Stimulated activated CD4-positive, alpha-beta T cell treated with anti-CD3 and anti-CD28 coated beads, TNF-alpha, amount 100 ng/mL, for 1 hour (primary cell): ENCODE data around the gene SBF1.
A peak's percentile ranks its signal among the peaks of the same experiment; 100 is the strongest.

ENCODE experiments used
- DNase-seq, 3 donors: peaks; one replicate each; pipeline ENCODE4 v3.0.0-alpha.2; 2020; ENCODE audit warnings: low read depth in 3 of 3, low spot score in 1 of 3

Gene SBF1

DNA sequence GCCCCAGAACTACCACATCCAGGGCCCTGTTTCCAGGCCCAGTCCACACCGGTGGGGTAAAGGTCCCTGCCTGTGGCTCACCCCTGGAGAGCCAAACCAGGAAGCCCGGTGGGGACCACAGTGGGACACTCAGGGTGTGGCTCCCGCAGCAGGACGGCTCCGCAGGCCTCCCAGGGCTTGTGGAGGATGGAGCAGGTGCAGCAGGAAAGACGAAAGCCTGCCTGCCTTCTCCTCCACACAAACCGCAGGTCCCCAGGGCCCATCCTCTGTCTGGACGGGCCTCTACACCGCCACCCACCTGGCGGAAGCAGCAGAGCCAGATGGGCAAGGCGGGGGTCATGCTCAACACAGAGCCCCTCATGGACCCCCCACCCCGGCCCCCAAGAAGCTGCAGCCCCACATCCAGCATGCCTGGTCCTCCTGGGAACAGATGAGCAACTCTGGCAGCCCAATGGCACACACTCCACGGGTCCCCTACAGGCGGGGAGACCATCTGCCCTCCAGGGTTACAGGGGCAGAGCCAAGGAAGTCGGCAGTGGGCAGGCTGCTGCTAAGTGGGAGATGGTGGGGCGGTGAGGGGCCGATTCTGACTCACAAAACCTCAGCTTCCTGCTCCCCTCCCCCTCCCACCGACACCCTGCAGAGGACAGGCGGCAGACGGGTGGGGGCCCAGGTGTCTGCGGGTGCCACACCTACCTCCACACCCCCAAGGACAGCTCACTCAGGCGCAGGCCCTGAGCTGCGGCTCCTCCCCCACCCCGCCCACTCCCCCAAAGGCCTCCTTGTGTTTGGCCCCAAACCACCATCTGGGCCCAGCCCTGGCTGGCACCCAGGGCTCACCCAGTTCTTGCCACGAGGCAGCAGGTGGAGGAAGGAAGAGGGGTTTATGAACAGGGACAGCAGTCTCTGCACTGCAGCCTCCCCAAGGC lies 5.2 kb downstream of the SBF1 start:
- peak; percentile 80 to 98 (median 93) for DNase-seq

DNA sequence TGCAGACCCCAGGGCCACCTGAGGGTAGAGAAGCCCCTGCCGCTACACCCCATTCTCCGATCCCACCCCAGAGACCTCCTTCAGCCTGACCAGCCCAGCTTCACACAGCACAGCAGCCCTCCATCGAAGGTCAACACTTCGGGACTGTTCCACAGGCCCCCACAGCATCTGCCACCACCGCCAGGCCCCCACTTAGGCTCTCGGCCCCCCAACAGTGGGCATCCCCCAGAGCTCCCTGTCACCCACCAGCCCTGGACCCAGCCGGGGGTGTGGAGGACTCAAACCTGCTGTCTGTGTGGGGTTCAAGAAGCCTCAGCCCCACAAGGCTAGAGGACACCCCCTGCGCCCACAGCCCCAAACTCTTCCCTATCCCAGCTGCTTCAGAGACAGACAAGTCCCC lies 6.2 kb downstream of the SBF1 start:
- DNase-seq: no peak

DNA sequence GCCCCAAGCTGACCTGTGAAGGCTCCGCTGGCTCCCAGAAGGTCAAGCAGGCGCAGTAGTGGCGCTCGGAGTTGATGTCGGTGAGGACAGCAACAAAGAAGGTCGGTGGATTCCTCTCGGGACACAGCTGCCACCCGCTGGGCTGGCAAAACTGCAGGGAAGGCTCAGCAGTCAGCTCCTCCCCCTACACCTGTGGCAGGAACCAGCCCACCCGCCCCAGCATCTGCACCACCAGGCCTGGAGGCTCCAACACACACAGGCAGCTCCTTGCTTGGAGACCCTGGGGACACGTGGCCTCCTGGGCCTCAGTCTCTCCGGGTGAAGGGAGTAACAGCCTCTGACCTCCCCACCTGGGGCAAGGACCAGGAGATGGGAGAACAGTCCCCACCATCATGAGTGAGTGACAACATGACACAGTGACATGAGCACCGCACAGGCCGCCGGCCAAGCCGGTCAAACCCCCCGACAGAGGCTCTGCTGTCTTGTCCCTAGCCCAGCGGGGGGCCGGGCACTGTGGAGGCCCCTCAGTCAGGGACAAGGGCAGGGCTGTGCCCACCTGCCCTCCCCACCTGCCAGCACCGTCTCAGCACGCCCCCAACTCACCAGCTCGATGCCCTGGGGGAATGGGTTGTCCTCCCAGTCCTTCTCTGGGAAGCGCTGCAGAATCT lies 6.9 kb downstream of the SBF1 start:
- no peak for DNase-seq

DNA sequence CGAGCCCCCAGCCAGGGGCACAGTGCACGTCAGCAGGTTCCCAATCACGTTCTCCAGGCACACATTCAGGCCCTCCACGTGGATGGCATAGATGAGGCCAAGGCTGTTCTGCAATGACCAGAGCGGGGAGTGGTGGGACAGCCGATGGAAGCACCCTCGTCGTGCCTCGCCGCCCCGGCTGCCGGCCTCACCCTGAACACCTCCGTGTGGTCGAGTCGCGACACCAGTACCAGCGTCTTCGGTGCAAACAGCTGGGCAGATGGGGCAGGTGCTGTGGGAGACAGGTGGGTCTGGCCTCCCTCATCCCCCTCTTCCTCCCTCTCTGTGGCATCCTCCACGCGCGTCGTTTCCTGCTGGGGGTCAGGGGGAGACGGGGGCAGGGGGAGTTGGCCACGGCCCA lies 7.5 kb downstream of the SBF1 start:
- DNase-seq: no peak

DNA sequence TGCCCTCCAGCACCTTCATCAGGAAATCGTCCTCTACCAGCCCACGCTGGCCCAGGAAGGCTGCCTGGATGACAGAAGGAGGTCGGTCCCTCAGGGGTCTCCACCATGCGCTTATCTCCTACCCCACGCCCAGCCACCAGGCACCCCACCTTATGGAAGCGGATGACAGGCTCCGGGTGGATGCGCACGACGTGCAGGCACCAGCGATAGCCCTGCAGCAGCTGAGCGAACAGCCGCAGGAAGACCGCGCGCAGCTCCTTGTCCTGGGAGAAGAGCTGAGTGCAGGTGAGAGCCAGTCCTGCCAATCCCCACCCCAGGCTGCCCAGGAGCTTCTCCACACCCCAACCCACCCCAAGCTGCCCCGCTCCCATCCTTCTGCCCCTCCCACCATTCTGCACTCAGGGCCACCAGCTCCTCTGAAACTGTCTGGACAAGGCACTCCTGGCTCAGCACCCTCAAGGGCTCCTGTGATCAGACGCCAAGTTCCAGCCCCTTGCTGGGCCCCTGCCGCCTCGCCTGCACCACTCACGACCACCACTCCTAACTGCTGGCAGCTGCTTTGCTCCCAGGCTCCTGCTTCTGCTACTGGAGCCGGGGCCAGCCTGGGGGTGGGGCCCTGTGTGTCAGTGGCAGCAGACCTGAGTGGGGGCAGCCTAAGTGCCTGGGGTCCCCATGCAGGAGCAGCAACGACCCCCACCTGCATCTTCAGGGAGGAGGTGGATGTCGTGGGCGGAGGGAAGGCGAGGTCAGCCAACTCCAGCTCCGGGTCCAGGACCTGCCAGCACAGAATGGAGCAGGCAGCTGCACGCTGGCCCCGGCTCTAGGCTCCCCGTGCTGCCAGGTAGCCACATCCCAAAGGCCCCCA lies 9.5 kb downstream of the SBF1 start:
- DNase-seq: no peak

DNA sequence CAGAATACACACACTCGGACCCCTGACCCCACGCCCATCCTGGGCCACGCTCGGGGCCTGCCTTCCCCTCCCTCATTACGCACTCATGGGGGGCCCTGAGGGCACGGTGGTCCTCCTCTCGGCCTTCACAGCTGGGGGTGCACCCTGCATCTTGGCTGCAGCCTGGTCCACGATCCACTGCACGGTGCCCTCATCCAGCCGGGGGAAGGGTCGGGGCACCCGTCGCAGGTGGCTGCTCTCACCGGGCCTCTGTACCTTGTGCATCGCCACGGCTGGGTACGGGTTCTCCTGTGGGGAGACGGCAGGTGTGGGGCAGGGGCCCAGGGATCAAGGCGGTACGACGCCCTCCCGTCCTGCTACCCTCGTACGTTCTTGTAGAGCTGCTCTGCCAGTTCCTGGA lies 10.4 kb downstream of the SBF1 start:
- DNase-seq: no peak

DNA sequence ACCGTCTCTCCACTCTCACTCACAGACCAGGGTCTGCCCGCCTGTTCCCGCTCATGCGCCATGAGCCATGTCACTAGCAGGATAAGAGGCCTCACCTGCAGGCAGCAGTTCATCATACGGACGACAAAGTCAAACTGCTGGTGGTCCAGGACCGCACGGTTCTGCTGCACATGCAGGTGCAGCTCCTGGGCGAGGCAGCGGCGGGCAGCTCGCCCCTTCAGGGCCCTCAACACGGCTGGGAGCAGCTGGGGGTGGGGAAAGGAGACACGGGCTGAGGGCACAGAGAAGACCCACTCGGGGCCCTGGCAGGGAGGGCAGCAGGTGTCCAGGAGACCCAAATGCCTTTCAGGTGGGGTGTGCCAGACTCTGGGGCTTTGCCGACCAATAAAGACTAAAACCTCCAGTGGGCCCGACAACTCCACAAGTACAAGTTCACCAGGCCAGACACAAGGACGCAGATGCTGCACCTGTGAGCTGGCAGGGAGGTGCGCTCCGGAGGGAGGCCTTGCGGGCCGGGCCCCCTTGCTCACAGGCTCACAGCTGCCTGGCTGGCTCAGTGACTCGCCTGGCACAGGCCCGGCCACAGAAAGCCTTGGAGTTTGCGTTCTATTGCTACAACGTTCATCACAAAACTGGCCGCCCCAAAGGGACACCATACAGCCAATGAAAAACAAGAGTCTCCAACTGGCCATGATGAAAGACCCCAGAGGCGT lies 11.5 kb downstream of the SBF1 start:
- DNase-seq: no peak

DNA sequence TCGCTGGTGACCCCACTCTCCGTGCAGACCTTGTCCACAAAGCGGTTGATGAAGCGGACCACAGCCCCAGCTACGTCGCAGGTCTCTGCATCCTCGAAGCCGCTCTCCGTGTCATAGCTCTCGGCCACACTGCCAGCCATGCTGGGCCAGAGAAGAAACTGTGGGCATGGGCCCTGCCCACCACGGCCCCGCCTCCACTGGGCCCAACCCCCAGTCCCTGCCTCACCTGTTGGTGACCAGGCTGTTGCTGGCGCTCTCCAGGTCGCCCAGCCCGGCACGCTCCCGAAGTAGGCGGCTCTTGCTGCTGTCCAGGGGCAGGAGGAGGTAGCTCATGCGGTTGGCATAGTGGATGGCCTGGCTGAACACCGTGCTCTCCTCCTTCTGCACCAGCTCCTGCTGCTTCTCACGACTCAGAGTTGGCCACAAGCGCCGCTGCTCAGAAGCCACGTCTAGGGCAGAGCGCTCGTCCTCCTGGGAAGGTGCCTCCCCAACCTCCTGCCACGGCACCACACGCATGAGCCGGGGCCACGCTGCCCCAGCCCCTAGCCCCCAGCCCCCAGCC lies 12.8 kb downstream of the SBF1 start:
- DNase-seq: no peak

DNA sequence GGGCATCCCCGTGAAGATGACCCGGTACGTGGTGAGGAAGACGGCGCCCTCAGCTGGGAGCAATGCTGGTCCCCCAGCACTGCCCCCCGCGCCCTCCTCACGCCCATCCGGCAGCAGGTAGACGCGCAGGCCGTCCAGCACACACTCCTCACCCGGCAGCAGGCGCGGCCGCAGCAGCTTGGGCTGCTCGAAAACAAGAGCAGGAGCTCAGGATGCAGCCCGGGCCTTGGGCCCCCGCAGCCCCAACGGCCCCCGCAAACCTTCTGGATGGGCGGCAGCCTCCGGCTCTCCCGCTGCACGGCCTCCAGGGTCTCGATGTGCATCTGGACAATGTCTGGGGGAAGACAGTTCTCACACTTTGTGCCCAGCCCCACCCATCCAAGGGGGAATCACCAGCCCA lies 13.3 kb downstream of the SBF1 start:
- no peak for DNase-seq

DNA sequence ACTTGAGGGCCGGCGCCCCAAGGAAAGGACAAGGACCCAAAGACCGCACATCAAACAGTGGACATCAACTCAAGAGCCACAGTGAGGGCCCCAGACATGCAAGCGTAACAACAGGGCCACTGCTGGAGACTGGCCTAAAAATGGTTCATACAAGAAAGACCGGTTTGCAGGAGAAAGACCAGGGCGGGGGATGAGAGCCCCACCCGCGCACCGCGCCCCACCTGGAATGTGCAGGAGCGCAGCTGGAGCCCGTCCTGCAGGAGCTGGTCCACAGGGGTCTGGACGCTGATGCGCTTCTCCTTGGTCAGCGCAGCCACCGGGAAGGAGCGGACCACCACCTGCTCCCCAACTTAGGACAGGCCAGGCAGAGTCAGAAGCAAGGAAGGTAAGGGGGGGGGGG lies 13.9 kb downstream of the SBF1 start:
- no peak for DNase-seq

DNA sequence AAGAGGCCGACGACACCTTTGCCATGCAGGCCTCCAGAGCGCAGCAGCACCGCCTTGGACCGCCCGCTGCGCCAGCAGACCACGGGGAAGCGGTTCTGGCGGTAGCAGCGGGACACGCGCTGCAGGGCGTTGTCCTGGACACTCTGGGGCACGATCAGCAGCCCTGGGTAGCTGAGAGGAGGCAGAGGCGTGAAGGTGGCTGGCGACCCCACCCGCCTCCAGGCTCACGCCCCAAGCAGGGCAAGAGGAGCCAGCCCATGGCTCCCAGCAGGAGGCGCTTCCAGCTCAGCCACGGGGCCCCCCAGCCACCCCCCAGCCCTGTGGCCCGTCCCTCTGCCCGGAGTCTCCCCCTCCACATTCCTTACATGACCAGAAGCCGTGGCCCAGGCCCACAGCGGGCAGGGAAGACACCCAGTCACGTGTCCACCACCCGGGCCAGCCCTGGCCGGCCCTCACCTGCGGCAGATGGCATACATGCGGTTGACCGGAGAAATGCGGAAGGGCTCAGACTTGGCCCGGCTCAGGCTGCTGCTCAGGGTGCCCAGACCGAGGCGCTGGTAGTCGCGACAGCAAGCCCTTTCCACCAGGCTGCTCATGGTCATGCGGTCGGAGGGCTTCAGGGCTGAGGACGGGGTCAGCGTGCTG lies 15.2 kb downstream of the SBF1 start:
- DNase-seq: no peak

DNA sequence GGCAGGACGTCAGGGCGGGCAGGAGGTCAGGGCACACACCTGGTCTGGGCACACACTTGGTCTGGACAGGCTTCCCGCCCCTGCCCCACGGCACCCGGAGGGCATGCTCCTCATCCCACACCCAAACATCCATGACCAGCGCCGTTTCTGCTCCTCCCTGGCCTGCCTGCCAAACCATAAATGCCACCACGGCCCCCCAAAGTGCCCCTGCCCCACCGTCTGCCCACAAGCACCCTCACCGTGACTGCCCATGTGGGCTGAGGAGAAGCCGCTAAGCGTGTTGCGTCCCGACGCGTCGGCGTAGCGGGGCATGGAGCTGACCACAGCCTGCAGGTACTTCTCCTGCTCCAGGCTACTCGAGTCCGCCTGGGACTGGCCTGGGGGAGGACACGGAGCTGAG lies 15.8 kb downstream of the SBF1 start:
- DNase-seq: no peak

DNA sequence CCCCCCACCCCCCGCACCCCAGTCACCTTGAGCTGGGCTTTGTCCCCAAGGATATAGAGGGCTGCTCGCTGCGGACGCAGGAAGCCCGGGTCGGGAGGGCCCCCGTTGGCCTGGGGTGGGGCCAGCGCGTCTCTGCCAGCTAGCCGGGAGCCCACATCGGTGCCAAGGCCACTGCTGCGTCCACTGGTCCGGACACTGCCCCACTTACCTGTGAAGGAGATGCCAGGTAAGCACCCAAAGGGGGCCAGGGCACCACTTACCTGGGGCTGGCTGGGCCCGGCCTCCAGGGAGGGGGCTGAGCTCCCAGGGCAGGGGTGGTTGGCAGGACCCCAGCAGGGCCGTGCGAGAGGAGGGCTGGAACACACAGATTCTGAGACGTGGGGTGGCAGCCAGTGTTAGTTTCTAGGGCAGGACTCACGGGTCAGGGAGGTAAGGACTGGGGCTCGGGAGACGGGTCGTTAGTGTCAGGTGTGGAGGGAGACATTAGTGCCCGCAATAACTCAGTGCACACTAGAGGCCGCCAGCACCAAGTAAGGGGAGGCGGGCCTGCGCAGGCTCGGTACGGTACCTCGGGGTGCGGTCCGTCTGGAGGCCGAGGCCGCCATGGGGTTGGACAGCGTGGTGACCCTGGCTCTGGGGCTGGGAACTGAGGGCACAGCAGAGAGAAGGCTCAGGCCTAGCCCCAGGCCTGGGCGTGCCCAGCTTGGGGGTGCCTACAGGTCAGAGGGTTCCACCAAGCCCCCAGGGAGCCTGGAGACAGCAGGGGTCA lies 18.2 kb downstream of the SBF1 start:
- no peak for DNase-seq

DNA sequence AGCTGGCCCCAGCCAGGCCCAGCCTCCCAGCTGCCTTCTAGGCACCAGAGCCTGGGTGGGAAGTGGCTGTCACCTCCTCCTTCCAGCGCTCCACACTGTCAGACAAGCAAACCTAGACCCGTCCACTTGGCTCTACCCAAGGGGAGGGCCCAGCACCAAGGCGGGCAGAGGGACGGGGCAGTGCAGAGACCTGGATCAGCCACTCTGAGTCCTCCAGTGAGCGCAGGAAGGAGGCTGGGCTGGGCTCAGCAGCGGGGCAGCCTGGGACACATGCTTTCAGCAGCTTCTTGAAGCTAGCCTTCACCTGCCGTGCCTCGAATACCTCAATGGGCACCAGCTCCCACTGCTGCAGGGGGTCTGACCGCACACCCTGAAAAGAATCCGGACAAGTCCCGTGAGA lies 18.8 kb downstream of the SBF1 start:
- DNase-seq: no peak

DNA sequence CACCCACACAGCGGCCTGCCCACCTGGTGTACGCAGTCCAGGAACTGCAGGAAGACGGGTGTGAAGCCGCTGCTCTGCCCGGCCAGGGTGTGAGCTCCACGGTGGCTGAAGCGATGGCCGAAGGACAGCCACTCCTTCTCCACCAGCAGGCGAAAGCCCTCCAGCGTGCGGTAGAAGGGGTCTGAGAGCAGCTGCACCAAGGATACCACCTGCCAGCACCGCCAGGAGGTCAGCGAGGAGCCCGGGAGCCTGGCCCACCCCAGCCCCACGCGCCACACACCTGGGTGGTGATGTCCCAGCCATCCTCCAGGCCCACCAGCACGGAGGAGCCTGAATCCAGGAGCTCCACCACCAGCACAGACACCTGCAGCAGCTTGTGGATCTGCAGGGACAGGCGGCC lies 19.6 kb downstream of the SBF1 start:
- DNase-seq: no peak

DNA sequence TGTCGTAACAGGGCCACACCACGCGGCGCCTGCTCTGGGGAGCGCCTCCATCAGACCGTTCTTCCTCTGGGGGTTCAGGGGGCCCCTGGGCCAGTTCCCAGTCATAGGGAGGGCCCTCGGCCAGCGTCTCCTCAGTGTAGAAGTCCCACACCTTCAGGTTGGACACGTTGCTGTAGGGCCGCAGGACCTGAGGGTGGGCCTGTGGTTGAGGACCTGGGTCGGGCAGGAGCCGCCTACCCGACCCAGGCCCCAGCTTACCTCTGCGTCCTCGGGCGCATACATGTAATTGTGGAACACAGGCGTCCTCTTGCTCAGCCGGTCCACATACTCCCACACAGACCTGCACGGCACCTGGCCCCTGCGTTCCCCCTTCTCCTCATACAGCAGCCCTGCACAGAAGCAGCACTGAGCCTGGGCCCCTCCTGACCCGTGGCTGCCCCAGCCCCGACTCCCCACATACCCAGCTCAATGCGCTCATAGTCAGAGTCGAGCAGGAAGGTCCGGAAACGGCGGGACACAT lies 20.2 kb downstream of the SBF1 start:
- no peak for DNase-seq

DNA sequence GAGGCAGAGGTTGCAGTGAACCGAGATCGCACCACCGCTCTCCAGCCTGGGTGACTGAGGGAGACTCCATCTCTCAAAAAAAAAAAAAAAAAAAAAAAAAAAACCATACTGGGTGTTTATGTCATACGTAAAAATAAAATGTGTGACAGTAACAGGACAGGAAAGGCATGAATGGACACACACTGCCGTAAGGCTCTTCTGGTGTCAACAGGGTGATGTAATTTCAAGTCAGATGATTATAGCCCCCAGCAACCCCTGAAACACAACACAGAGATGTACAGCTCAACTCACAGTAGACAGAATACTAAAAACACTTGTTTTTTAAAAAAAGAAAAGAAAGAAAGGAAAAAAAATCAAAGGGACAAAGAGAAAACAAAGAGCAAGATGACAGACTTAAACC lies 22.2 kb downstream of the SBF1 start:
- no peak for DNase-seq

DNA sequence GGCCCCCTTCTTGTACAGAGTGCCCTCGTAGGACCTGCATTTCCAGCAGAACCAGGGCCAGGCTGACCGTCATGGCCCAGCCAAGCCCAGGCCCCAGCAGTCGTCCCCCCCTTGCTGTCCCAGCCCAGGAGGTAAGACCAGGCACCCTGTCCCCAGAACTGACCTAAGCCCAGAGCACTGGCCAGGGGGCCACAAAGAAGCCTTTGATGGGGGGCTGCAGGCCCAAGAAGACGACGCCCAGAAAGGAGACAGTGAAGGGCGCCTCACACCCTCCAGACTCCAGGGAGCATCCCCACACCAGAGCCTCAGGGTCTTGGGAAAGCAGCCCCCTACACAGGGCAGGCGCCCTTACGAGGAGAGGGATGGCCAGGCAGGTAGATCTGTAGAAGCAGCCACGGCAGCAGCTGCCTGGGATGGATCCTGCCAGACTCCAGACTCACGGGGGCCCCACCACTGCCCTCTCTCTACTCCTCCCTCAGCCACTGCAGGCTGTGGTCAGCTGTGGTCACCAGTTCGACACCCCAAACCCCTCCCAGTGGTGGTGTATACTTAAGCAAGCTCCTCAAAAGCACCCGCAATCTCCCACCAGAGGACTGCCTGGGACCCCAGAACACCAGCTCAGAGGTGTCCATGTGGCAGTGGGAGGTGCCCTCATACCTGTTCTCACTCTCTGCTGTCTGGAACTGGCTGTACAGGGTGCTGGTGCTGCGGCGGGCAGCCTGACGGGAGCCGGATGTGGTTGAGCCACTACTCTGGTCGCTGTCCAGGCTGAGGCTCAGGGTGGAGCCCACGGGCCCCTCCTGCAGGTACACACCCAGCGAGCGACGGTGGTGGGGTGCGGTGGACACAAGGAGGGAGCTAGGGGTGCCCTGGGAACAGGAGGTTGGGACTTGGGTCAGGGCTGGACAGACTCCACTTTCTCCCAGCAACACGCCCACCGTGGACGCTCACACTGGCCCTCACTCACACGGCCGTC lies 27.0 kb downstream of the SBF1 start:
- DNase-seq: no peak
